Ishikawa (cell line): ENCODE data around the gene ATG16L1.

Experiments
- CEBPB ChIP-seq: IDR thresholded peaks from 2 replicates; pipeline ENCODE4 v1.6.1; 2012
- CREB1 ChIP-seq: IDR thresholded peaks from 2 replicates; pipeline ENCODE4 v1.6.1; 2012; ENCODE audit warnings: low read depth
- EGR1 ChIP-seq: IDR thresholded peaks from 2 replicates; pipeline ENCODE4 v1.6.1; 2012
- EP300 ChIP-seq: IDR thresholded peaks from 2 replicates; pipeline ENCODE4 v1.6.1; 2012; ENCODE audit warnings: borderline replicate concordance
- FOXM1 ChIP-seq: IDR thresholded peaks from 2 replicates; pipeline ENCODE4 v1.6.1; 2012; ENCODE audit warnings: low read depth, borderline replicate concordance
- NFIC ChIP-seq: IDR thresholded peaks from 2 replicates; pipeline ENCODE4 v1.6.1; 2012
- RAD21 ChIP-seq: IDR thresholded peaks from 2 replicates; pipeline ENCODE4 v1.6.1; 2012; ENCODE audit warnings: low read depth
- TAF1 ChIP-seq: IDR thresholded peaks from 2 replicates; pipeline ENCODE4 v1.6.1; 2012; ENCODE audit warnings: low read depth, mild to moderate bottlenecking
- TCF12 ChIP-seq: IDR thresholded peaks from 2 replicates; pipeline ENCODE4 v1.6.1; 2012; ENCODE audit warnings: low read depth
- TEAD4 ChIP-seq: IDR thresholded peaks from 2 replicates; pipeline ENCODE4 v1.6.1; 2012
- USF1 ChIP-seq: IDR thresholded peaks from 2 replicates; pipeline ENCODE4 v1.6.1; 2012
- YY1 ChIP-seq: IDR thresholded peaks from 2 replicates; pipeline ENCODE4 v1.6.1; 2012; ENCODE audit warnings: low read depth
- ZBTB7A ChIP-seq: IDR thresholded peaks from 2 replicates; pipeline ENCODE4 v1.6.1; 2012; ENCODE audit warnings: low read depth
- TF ChIP-seq, protein P1 (sequence below): IDR thresholded peaks from 2 replicates; pipeline ENCODE4 v1.6.1; 2012; ENCODE audit warnings: low read depth, mild to moderate bottlenecking
- TF ChIP-seq, protein P2 (sequence below): IDR thresholded peaks from 2 replicates; pipeline ENCODE4 v1.6.1; 2012

The ATG16L1 gene

DNA sequence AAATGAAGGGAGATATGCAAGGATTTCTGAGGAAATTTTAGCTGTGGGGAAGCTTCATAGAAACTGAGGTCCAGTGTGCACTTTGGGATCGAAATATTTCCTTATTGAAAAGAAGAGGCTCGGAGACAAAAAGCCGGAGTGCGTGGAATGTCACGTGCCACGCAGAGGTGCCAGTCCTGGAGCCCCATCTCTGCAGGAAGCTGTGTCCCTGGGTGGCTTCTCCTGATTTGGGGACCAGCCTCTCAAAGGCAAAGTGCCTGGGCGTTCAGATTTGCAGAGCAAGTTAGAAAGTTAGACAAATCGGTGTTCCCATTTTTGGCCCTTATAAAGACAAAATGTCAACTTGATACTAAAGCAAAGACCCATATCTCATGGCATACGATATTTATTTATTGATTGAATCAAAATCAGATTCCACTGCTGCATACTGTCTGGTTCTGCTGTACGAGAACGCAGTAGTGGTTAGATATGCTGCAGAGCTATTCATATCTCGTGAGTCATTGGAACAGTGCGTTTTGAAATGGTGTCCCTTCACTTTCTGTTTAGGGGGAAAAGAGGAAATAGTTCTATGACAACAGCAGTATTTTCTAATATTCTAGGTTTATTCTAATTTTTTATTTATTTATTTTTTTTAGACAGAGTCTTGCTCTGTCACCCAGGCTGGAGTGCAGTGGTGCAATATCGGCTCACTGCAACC is 9.1 kb upstream of the ATG16L1 start:
- no peak for TF ChIP-seq NFIC
- no peak for TF ChIP-seq TCF12
- no peak for TF ChIP-seq RAD21
- no peak for TF ChIP-seq EGR1
- no peak for TF ChIP-seq CREB1
- no peak for TF ChIP-seq TAF1
- TF ChIP-seq TEAD4: no peak
- no peak for TF ChIP-seq USF1
- TF ChIP-seq YY1: no peak
- TF ChIP-seq EP300: no peak

DNA sequence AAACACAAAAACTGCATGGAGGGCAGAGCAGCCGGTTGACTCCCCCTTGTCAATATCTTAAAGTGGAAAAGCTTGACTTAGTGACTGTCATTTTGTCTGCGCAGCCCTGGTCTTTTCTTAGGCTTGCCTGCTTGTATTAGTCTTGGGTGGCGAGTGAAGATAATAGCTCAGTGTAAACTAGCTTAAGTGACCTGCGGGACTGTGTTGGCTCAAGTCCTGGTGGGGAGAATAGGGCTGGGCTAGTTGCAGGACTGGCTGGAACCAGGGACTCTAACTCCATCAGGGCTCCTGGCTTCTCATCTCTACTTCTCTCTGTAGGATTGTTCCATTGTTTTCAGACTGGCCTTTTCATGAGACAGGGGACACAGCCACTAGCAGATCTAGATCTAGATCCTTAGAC is 8.1 kb upstream of the ATG16L1 start:
- no peak for TF ChIP-seq CEBPB
- TF ChIP-seq, protein P1, sequence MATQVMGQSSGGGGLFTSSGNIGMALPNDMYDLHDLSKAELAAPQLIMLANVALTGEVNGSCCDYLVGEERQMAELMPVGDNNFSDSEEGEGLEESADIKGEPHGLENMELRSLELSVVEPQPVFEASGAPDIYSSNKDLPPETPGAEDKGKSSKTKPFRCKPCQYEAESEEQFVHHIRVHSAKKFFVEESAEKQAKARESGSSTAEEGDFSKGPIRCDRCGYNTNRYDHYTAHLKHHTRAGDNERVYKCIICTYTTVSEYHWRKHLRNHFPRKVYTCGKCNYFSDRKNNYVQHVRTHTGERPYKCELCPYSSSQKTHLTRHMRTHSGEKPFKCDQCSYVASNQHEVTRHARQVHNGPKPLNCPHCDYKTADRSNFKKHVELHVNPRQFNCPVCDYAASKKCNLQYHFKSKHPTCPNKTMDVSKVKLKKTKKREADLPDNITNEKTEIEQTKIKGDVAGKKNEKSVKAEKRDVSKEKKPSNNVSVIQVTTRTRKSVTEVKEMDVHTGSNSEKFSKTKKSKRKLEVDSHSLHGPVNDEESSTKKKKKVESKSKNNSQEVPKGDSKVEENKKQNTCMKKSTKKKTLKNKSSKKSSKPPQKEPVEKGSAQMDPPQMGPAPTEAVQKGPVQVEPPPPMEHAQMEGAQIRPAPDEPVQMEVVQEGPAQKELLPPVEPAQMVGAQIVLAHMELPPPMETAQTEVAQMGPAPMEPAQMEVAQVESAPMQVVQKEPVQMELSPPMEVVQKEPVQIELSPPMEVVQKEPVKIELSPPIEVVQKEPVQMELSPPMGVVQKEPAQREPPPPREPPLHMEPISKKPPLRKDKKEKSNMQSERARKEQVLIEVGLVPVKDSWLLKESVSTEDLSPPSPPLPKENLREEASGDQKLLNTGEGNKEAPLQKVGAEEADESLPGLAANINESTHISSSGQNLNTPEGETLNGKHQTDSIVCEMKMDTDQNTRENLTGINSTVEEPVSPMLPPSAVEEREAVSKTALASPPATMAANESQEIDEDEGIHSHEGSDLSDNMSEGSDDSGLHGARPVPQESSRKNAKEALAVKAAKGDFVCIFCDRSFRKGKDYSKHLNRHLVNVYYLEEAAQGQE: no peak

DNA sequence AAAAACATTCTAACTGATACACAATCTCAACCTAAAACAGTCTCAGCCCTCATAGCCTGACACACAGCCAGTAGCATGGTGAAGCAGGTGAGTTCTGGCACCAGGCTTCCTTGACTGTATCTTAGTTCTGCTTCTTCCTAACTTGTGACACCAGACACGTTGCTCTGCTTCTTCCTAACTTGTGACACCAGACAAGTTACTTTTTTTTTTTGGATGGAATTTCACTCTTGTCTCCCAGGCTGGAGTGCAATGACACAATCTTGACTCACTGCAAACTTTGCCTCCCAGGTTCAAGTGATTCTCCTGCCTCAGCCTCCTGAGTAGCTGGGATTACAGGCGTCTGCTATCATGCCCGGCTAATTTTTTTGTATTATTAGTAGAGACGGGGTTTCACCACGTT is 6.7 kb upstream of the ATG16L1 start:
- TF ChIP-seq TEAD4 (no peak), TAF1 (no peak), YY1 (no peak), FOXM1 (no peak), EP300 (no peak), USF1 (no peak), ZBTB7A (no peak), NFIC (no peak), RAD21 (no peak), EGR1 (no peak), CREB1 (no peak), TCF12 (no peak), CEBPB (no peak)
- TF ChIP-seq, protein P1: no peak
- TF ChIP-seq, protein P2, sequence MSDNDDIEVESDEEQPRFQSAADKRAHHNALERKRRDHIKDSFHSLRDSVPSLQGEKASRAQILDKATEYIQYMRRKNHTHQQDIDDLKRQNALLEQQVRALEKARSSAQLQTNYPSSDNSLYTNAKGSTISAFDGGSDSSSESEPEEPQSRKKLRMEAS: no peak

DNA sequence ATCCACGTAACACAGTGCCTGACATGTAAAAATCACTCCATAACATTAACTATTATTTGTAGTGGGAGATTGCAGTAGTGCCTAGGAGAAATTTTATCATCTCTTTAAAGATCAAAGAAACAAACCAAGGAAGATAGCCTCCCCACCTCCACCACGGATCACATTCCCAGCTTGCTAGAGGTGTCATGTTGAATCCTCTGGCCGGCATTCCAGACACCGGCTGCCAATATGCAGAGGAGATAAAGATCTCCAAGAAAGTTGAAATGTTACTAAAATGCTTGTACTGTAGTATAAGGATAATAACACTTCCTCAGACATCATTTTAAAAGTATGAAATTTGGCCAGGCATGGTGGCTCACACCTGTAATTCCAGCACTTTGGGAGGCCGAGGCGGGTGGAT is 6.1 kb upstream of the ATG16L1 start:
- TF ChIP-seq USF1: no peak
- TF ChIP-seq ZBTB7A: no peak
- no peak for TF ChIP-seq NFIC
- TF ChIP-seq TEAD4: no peak
- no peak for TF ChIP-seq CREB1
- TF ChIP-seq CEBPB: no peak
- TF ChIP-seq, protein P2: no peak
- no peak for TF ChIP-seq RAD21
- TF ChIP-seq EGR1: no peak
- TF ChIP-seq FOXM1: no peak
- TF ChIP-seq, protein P1: no peak
- TF ChIP-seq TCF12: no peak
- no peak for TF ChIP-seq EP300
- no peak for TF ChIP-seq TAF1
